ENCODE data around the gene LRBA. TPM values are rescaled to one million over a fixed set of nuclear protein-coding genes. Genes with fewer than 3 reads are reported as not detected.
A peak's percentile ranks its signal among the peaks of the same experiment; 100 is the strongest.

The LRBA gene
- total RNA-seq, 1 experiment from 2014 or later = 55.3 TPM

DNA sequence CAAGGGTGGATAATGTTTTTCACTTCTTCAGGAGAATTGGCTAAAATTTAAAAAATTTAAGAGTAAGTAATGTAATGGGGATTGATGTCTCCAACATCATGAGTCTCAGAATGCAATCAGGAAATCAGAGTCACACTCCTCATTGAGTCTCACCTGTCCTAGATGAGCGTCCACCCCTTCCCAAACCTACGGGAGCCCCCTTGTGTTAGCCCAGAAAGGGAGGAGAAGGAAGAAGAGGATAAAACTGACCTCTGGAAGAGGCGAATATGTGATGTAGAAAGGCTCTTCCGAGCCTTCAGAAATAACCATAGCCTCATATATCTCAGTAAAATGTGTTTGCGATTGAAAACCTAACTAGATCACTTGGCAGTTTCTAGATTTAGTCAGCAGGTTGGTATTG is 779.8 kb downstream of the LRBA start:
- Histone ChIP-seq H3K4me2 (ENCODE audit: insufficient read depth, insufficient read length, low read length) (no peak overlapping the region), H4K5ac (ENCODE audit: insufficient read length, low read depth, low read length) (no peak overlapping the region), H3K56ac (ENCODE audit: insufficient read length, low read depth, low read length) (no peak overlapping the region), H4K91ac (ENCODE audit: insufficient read length, low read depth, low read length) (no peak overlapping the region), H3K27me3 (ENCODE audit: insufficient read depth, low read length) (no peaks in the 10 kb centered on the region), H2BK20ac (ENCODE audit: low read depth, low read length, poor library complexity, severe bottlenecking) (no peak overlapping the region), H2BK120ac (ENCODE audit: low read depth, low read length, poor library complexity, severe bottlenecking) (no peak overlapping the region), H4K8ac (replicated peaks; ENCODE audit: insufficient read length, low read depth, low read length) (no peak overlapping the region), H3K9ac (ENCODE audit: extremely low read depth, insufficient read length, low read length) (no peak overlapping the region), H3K23ac (ENCODE audit: insufficient read length, low read depth, low read length) (no peak overlapping the region), H2AFZ (ENCODE audit: low read length) (no peak overlapping the region), H2BK15ac (ENCODE audit: low read depth, low read length) (no peak overlapping the region), H2BK5ac (ENCODE audit: insufficient read length, low read length) (no peak overlapping the region), H2AK5ac (ENCODE audit: insufficient read length, low read length) (no peak overlapping the region), H3K18ac (ENCODE audit: insufficient read length, low read depth, low read length) (no peak overlapping the region), H3K4me1 (ENCODE audit: insufficient read depth, low read length) (no peaks in the 10 kb centered on the region), H3K14ac (ENCODE audit: insufficient read depth, low read length) (no peak overlapping the region), H3K27ac (ENCODE audit: insufficient read length, low read depth, low read length) (no peak overlapping the region), H3K4ac (ENCODE audit: low read depth, low read length) (no peak overlapping the region), H4K20me1 (ENCODE audit: control insufficient read depth, insufficient read depth, insufficient read length) (no peaks in the 10 kb centered on the region), H2BK12ac (ENCODE audit: insufficient read length, low read depth, low read length) (no peak overlapping the region), H3K79me1 (ENCODE audit: insufficient read depth, low read depth, low read length, poor library complexity, severe bottlenecking) (no peaks in the 10 kb centered on the region), H3T11ph (ENCODE audit: low read length) (no peak overlapping the region), H3K23me2 (ENCODE audit: insufficient read length, low read depth, low read length, poor library complexity, severe bottlenecking) (no peaks in the 10 kb centered on the region), H3K79me2 (ENCODE audit: insufficient read depth, low read length) (no peaks in the 10 kb centered on the region), H3K9me3 (ENCODE audit: control insufficient read depth, low read depth, low read length) (no peaks in the 10 kb centered on the region)
- Mint-ChIP-seq H3K9me3 (no peaks in the 10 kb centered on the region), H3K36me3 (ENCODE audit: insufficient read depth in 1 of 3, low read depth in 3 of 3) (no peaks in the 10 kb centered on the region), H3K27me3 (ENCODE audit: low read depth) (no peaks in the 10 kb centered on the region), H3K4me1 (peaks cover 15 to 18% of the 10 kb centered on the region in 2 experiments), H3K4me3 (no peak overlapping the region), H3K27ac (peak overlapping the region in 1 of 3 experiments; percentile 52; a peak in 2 of 7 replicates)
- TF ChIP-seq, protein P1, sequence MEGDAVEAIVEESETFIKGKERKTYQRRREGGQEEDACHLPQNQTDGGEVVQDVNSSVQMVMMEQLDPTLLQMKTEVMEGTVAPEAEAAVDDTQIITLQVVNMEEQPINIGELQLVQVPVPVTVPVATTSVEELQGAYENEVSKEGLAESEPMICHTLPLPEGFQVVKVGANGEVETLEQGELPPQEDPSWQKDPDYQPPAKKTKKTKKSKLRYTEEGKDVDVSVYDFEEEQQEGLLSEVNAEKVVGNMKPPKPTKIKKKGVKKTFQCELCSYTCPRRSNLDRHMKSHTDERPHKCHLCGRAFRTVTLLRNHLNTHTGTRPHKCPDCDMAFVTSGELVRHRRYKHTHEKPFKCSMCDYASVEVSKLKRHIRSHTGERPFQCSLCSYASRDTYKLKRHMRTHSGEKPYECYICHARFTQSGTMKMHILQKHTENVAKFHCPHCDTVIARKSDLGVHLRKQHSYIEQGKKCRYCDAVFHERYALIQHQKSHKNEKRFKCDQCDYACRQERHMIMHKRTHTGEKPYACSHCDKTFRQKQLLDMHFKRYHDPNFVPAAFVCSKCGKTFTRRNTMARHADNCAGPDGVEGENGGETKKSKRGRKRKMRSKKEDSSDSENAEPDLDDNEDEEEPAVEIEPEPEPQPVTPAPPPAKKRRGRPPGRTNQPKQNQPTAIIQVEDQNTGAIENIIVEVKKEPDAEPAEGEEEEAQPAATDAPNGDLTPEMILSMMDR (conservative IDR thresholded peaks at IDR 0.05) = peak; percentile 43; the same call in 2 of the 3 replicates
- no CpG with 5 or more reads among the region's 5 CpGs for WGBS (ENCODE audit: extremely low coverage, insufficient read length, low lambda C conversion rate)
- DNase-seq = no peak
